ENCODE measurements around the gene OTULIN.

DNA sequence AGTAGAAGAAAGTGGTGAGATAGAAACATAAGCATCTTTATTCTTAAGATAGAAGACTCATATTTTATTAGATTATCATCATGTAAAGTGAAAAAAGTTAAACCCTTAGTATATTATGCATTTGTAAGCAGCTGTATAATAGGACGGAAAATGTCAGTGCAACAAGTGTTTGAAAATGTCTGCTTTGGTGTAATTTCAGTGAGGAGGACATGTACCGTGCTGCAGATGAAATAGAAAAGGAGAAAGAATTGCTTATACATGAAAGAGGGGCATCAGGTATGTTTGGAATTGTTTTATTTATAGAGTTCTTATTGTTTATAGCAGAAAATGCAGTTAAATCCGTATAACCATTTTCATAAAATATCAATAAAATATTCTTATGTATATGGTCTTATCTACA lies 8.9 kb downstream of the OTULIN start:
- TF ChIP-seq, protein P1, sequence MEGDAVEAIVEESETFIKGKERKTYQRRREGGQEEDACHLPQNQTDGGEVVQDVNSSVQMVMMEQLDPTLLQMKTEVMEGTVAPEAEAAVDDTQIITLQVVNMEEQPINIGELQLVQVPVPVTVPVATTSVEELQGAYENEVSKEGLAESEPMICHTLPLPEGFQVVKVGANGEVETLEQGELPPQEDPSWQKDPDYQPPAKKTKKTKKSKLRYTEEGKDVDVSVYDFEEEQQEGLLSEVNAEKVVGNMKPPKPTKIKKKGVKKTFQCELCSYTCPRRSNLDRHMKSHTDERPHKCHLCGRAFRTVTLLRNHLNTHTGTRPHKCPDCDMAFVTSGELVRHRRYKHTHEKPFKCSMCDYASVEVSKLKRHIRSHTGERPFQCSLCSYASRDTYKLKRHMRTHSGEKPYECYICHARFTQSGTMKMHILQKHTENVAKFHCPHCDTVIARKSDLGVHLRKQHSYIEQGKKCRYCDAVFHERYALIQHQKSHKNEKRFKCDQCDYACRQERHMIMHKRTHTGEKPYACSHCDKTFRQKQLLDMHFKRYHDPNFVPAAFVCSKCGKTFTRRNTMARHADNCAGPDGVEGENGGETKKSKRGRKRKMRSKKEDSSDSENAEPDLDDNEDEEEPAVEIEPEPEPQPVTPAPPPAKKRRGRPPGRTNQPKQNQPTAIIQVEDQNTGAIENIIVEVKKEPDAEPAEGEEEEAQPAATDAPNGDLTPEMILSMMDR (IDR thresholded peaks at IDR 0.05; ENCODE audit: low read depth, low read length), result no peak
- no peak for TF ChIP-seq EZH2phosphoT487 (IDR thresholded peaks at IDR 0.05; ENCODE audit: low read depth)

Measured in OCI-LY3 (cell line).